ENCODE data around the gene C12orf75.

Gene C12orf75

DNA sequence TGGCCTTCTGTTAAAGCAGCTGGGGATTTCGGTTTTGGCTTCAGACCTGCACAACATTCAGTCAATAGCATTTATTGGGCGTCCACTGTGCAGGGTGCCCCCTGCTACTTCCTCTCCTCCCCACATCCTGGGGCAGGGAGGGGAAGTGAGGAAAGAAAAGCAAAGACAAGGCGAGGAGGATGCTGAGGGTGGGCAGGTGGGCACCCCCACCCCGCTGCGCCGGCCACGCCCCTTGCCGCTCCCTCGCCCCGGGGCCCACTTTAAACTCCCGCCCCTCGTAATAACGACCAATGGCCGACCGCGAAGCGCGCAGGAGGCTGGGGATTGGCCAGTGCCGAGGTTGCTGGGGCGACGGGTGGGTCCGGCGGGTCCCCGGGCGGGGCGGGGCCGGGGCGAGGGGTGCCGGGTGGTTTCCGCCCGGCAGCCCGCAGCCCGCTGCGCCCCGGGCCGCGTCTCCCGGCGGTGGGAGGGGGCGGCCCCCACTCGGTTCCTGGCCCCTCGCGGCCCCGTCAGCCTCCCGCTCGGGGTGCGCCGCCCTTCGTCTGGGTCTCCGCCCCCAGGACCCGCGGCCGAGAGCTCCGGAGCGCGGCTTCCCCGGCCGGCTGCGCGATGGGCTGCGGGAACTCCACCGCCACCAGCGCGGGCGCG, at the start of gene C12orf75:
TSS of gene C12orf75 (plus strand) at position 409 of the 648 bp plus-strand sequence. CDS start at position 610, 201 bp downstream.
- no peak for DNase-seq (ENCODE audit: low read depth)
- H3K4me3 ChIP-seq (ENCODE audit: low read depth, low read length) = peak within 1 kb of the TSS; percentile 63
- TF ChIP-seq, protein P1, sequence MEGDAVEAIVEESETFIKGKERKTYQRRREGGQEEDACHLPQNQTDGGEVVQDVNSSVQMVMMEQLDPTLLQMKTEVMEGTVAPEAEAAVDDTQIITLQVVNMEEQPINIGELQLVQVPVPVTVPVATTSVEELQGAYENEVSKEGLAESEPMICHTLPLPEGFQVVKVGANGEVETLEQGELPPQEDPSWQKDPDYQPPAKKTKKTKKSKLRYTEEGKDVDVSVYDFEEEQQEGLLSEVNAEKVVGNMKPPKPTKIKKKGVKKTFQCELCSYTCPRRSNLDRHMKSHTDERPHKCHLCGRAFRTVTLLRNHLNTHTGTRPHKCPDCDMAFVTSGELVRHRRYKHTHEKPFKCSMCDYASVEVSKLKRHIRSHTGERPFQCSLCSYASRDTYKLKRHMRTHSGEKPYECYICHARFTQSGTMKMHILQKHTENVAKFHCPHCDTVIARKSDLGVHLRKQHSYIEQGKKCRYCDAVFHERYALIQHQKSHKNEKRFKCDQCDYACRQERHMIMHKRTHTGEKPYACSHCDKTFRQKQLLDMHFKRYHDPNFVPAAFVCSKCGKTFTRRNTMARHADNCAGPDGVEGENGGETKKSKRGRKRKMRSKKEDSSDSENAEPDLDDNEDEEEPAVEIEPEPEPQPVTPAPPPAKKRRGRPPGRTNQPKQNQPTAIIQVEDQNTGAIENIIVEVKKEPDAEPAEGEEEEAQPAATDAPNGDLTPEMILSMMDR (IDR thresholded peaks at IDR 0.05; ENCODE audit: control insufficient read depth, extremely low read depth, insufficient read depth) = no peak

DNA sequence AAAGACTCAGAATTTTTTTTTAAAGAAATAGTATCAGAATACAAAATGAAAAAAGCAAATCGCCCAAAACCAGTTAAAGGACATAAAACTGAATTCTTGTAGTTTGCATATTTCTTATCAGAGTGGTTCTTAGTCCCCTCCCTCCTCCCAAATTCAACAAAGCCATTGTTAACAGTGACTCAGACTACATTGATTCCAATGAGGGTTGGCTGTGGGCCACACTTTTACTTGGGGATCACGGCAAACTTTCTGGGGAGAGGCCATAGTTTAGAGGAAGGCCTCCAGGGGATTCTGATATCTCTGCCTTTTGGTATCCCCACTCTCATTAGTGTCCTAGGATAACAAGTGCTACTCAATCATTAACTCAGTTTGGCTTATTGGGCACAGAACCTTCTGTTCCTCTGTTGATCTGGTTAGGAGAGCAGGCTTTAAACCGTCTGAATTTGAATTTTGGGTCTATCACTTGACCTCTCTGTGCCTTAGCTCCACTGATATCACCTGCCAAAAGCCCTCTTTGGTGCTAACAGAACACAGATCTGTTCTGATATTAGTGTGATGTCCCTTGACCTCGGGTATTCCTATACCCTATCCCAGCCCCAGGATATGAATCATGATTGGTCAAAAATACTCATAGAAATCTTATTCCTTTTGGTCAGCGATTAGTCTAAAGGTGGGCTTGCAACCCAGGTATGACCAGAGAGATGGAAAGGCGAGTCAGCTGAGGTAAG, 49.4 kb upstream of the C12orf75 start:
- H3K4me3 ChIP-seq (ENCODE audit: low read depth, low read length) = no peak overlapping the region
- no peak for DNase-seq (ENCODE audit: low read depth)
- TF ChIP-seq, protein P1 (IDR thresholded peaks at IDR 0.05; ENCODE audit: control insufficient read depth, extremely low read depth, insufficient read depth) = no peak

DNA sequence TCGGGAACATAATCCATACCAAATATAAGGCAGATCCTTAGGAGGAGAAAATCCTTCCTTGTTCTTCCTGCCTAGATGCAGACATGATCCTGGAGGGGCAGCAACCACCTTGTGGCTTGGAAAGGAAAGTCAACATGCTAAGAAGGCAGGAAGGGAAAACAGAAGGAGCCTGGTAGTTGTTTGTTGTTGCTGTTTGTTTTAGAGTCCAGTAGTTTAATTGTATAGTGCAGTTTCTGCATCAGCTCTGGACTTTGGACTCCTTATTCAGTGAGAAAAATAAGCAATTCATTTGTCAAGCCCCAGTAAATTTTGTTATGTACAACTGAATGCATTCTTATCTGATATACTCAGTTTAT, 48.8 kb upstream of the C12orf75 start:
- TF ChIP-seq, protein P1 (IDR thresholded peaks at IDR 0.05; ENCODE audit: control insufficient read depth, extremely low read depth, insufficient read depth) = no peak
- DNase-seq (ENCODE audit: low read depth) = no peak
- H3K4me3 ChIP-seq (ENCODE audit: low read depth, low read length) = no peak overlapping the region

DNA sequence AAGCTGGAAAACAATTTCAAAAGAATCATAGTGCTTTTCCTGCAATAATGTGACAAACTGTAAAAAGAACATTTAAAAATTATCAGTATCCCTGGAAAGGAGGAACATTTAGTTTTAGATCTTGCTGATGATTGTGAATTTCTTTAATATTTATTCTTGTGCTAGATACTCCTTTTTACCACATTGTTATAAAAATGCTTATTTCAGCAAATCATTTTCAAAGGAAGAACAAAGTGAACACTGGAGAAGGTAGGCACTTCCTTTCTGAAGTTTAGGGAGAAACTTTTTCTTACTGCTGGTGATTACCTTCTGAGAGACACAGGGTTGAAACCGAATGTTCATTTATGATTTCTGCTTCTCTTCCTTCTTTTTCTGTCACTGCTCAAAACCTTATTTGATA, 45.1 kb upstream of the C12orf75 start:
- DNase-seq (ENCODE audit: low read depth) = no peak
- TF ChIP-seq, protein P1 (IDR thresholded peaks at IDR 0.05; ENCODE audit: control insufficient read depth, extremely low read depth, insufficient read depth) = no peak
- H3K4me3 ChIP-seq (ENCODE audit: low read depth, low read length) = no peak overlapping the region

DNA sequence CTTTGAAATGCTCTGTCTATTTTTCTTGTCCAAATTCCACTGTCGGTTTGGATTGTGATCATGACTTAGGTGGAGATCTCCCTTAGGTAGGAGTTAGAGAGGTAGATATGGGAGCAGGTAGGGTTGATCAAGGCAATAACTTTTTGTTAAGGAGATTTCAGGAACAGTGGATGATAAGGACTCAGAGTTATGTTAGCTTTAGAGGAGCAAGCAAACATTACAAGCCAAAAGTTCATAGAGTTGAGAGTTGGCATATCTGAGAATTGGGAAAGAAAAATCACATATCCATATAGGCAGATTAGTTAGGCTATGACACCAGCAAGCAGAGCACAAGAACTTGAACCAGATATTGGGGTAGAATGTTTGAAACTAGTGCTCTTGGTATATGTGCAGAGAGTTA, 43.1 kb upstream of the C12orf75 start:
- no peak overlapping the region for H3K4me3 ChIP-seq (ENCODE audit: low read depth, low read length)
- TF ChIP-seq, protein P1 (IDR thresholded peaks at IDR 0.05; ENCODE audit: control insufficient read depth, extremely low read depth, insufficient read depth) = no peak
- DNase-seq (ENCODE audit: low read depth) = no peak

DNA sequence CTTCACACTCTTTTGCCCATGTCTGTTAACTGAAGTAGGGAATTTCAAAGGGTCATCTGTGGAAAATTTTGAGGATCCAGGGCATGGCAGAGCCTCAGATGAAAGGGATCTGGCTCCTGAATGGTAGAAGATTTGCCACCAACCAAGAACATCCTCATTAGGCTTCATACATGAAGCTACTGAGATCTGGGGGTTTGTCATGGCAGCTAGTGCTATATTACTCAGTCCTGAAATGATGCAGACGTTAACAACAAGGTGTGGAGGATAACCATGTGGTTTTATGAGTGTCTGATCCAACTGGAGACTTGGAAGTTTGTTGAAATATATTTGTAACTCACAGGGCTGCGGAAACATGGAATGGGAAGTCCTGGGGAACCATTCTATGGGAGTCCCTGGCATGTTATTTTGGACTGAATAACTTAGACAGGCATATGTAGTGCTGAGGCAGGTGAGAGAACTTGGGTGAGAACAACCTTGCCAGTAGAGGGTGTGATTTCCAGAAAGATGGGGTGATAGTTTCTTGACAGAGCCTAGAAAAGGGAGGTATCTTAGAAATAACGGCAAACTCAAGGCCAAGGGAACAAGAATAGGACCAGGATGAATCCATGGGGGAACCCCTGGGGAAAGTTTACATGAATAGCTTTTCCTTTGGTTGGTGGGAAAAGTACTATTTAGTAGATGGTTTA, 42.0 kb upstream of the C12orf75 start:
- DNase-seq (ENCODE audit: low read depth) = no peak
- H3K4me3 ChIP-seq (ENCODE audit: low read depth, low read length) = no peak overlapping the region
- TF ChIP-seq, protein P1 (IDR thresholded peaks at IDR 0.05; ENCODE audit: control insufficient read depth, extremely low read depth, insufficient read depth) = no peak
